Heart left ventricle (tissue), 16 donors: ENCODE measurements around the gene TMEM198. TPM values are rescaled to one million over a fixed set of nuclear protein-coding genes. Genes with fewer than 3 reads are reported as not detected.

ENCODE experiments used
- ATAC-seq, 4 donors: fragments of 200-7000 bp; cut with Tn5 transposase; one replicate each; pipeline ENCODE4 v1.9.1; 2020 to 2022; ENCODE audit warnings: moderate library complexity in 4 of 4, mild to moderate bottlenecking in 3 of 4, moderate number of reproducible peaks in 1 of 4
- DNase-seq, 5 donors: peaks; one replicate each; pipeline ENCODE4 v3.0.0-alpha.2; 2020
- H3K27ac ChIP-seq, 12 donors: fragments of 200-600 bp; sonication (generic) in 4 of 12; one replicate each; pipeline versions ENCODE4 v1.5.0 to v1.8.0; 2016 to 2022; ENCODE audit warnings: mild to moderate bottlenecking in 2 of 12
- H3K27me3 ChIP-seq, 9 donors: fragments of 200-600 bp; sonication (generic) in 2 of 9; one replicate each; pipeline versions ENCODE4 v1.5.1 to v1.8.0; 2016 to 2022; ENCODE audit warnings: mild to moderate bottlenecking in 3 of 9
- H3K36me3 ChIP-seq, 9 donors: fragments of 200-600 bp; sonication (generic) in 2 of 9; one replicate each; pipeline versions ENCODE4 v1.5.0 to v1.8.0; 2018 to 2022; ENCODE audit warnings: mild to moderate bottlenecking in 2 of 9
- H3K4me1 ChIP-seq, 12 donors: fragments of 200-600 bp; sonication (generic) in 4 of 12; one replicate each; pipeline versions ENCODE4 v1.5.0 to v1.8.0; 2016 to 2022; ENCODE audit warnings: mild to moderate bottlenecking in 3 of 12
- H3K4me3 ChIP-seq, 12 donors: fragments of 200-600 bp; sonication (generic) in 4 of 12; one replicate each; pipeline versions ENCODE4 v1.5.0 to v1.8.0; 2017 to 2022; ENCODE audit warnings: mild to moderate bottlenecking in 9 of 12, moderate library complexity in 4 of 12
- H3K9me3 ChIP-seq, 12 donors: fragments of 200-600 bp; sonication (generic) in 4 of 12; one replicate each; pipeline versions ENCODE4 v1.5.0 to v1.8.0; 2016 to 2022; ENCODE audit warnings: mild to moderate bottlenecking in 1 of 12
- CTCF ChIP-seq, 12 donors: fragments of 200-600 bp; sonication (generic) in 4 of 12; IDR thresholded peaks; one replicate each; pipeline versions ENCODE4 v1.5.0 to v1.8.0; 2018 to 2022; ENCODE audit warnings: antibody characterized with exemption in 12 of 12, mild to moderate bottlenecking in 5 of 12
- POLR2A ChIP-seq, 2 donors: fragments of 450-650 bp; IDR thresholded peaks; one replicate each; pipeline ENCODE4 v1.6.1; 2017; ENCODE audit warnings: antibody characterized with exemption in 2 of 2, mild to moderate bottlenecking in 2 of 2, moderate library complexity in 2 of 2
- WGBS, 4 donors: extraction: QIAGEN DNeasy Blood & Tissue Kit in 2 of 4; methylation state at CpG; one replicate each; pipeline versions ENCODE4 v1.1.5 to v1.1.7; 2013 to 2018; 5-methylcytosine and 5-hydroxymethylcytosine counted together
- intact Hi-C, 10 donors: fragments of 100-400 bp; cut with DNase I; formaldehyde crosslinking; loops; one replicate each; pipeline versions ENCODE4 v1.11.1 to v1.14.2; 2022
- polyA plus RNA-seq, 2 donors: library from polyadenylated mRNA; stranded (reverse); fragments of 200-250 nt; gene quantifications; one replicate each; pipeline ENCODE4 v1.2.3, GENCODE V29; 2013
- total RNA-seq, 9 donors: library from RNA; depleted of rRNA in 2 of 9; stranded (reverse); fragments of >200 nt in 2 of 9; fragmentation: NEBNext Ultra II Directional in 3 of 9; extraction: Animal tissue kit (Norgen Biotek cat#: 25700) in 3 of 9; gene quantifications; one replicate each; pipeline versions ENCODE4 v1.1.0 to v1.2.4, GENCODE V29; 2016 to 2023
- donor health status: ischemic (EF 13 %, LVEDD 7.1; RV severe dilation, severe dysfunction).
- donor health status: healthy with polysubstance abuse.
- donor health status: DM: no; HTN: yes; CAD: no.
- donor health status: DM: no; HTN: no; CAD: no.
- donor health status: ischemic (EF 25% LVEDD 6.9; RV normal size, moderate dysfunction).
- donor health status: ischemic (EF 25% LVEDD 5.7; RV mildly dilated, moderate dysfunction).
- donor health status: healthy.
- donor health status: DM: yes; HTN: yes; CAD: no.
- donor health status: ischemic (EF 35%, LVEDD 5.7; RV mildly dilated, moderate dysfunction).
- donor health status: nonischemic (EF 11% LVEDD 7.7; RV severe dilation, severe dysfunction).
- donor health status: DM: yes; HTN: yes; CAD: no.
- donor health status: PGD.
- donor health status: ischemic (EF 29% LVEDD 5.4; RV normal size, mild dysfunction).
- donor health status: nonischemic (EF 23%, LVEDD 6.1; RV moderate dilation, normal function).

Gene TMEM198
- total and polyA plus RNA-seq, 11 donors, result 0.65 to 10.2 (median 2.3) TPM

DNA sequence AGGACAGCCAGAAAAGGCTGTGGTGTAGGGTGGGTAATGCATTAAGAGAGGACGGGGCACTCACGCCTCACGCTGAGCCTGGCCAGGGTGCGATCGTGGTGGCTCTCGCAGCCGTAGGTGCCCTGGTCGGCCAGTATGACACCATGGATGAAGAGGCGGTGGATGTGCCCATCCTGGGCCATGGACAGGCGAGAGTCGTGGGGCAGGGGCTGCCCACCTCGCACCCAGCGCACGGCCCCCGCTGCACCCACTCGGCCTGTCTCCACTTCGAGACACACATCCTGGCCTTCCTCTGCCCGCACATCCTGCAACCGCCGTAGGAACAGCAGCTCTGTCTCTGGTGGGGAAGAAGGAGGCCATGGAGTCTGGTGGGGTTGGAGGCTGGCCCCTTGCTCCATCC lies 12.1 kb downstream of the TMEM198 start:
- ATAC-seq, result no peak
- no peak overlapping the region for H3K4me3 ChIP-seq
- H3K27me3 ChIP-seq, result peaks cover 0 to 24% (median 3%) of the 10 kb centered on the region in 9 donors
- WGBS, 4 donors, result 87 to 94% (median 92%) methylated on average over 20 of the region's 20 CpGs
- H3K36me3 ChIP-seq, result peaks cover 0 to 41% (median 22%) of the 10 kb centered on the region in 9 donors
- no peaks in the 10 kb centered on the region for H3K9me3 ChIP-seq
- no peak for TF ChIP-seq POLR2A (IDR thresholded peaks at IDR 0.05)
- TF ChIP-seq CTCF (IDR thresholded peaks at IDR 0.05), result no peak
- intact Hi-C loops, result loop anchor here in 1 of 10 donors (10.0 kb wide), 1 partner anchor 49 kb away; no protein-coding TSS in a partner anchor
- H3K4me1 ChIP-seq, result peaks cover 0 to 32% (median 14%) of the 10 kb centered on the region in 12 donors
- H3K27ac ChIP-seq, result no peak overlapping the region
- DNase-seq, result peak in 2 of 5 donors; percentile 11 to 53

DNA sequence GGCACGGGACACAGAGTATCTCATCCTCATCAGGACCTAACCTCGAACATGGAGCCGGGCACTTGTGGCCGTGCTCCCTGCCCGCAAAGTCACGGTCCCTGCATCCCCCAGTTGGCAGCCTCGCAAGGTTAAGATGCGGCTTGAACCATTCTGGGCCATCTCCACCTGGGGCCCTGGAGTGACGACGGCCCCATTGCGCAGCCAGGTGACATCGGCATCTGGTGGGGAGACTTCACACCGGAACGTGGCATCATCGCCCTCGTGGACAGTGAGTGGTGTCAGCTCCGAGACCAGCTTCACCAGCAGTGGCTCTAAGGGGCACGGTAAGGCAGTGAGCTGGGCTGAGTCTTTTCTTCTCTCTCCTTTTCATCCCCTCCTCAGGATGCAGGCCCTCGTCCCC lies 12.6 kb downstream of the TMEM198 start:
- intact Hi-C loops, result loop anchor here in 1 of 10 donors (10.0 kb wide), 1 partner anchor 48 kb away; no protein-coding TSS in a partner anchor
- peaks cover 0 to 22% (median 3%) of the 10 kb centered on the region in 9 donors for H3K27me3 ChIP-seq
- no peak overlapping the region for H3K27ac ChIP-seq
- WGBS, 4 donors, result 91 to 93% (median 92%) methylated on average over 15 to 19 of the region's 19 CpGs
- peaks cover 0 to 41% (median 22%) of the 10 kb centered on the region in 9 donors for H3K36me3 ChIP-seq
- peak in 2 of 5 donors; percentile 13 to 16 for DNase-seq
- peaks cover 0 to 34% (median 14%) of the 10 kb centered on the region in 12 donors for H3K4me1 ChIP-seq
- H3K4me3 ChIP-seq, result no peak overlapping the region
- H3K9me3 ChIP-seq, result no peaks in the 10 kb centered on the region
- no peak for ATAC-seq
- TF ChIP-seq POLR2A (IDR thresholded peaks at IDR 0.05), result no peak
- no peak for TF ChIP-seq CTCF (IDR thresholded peaks at IDR 0.05)

DNA sequence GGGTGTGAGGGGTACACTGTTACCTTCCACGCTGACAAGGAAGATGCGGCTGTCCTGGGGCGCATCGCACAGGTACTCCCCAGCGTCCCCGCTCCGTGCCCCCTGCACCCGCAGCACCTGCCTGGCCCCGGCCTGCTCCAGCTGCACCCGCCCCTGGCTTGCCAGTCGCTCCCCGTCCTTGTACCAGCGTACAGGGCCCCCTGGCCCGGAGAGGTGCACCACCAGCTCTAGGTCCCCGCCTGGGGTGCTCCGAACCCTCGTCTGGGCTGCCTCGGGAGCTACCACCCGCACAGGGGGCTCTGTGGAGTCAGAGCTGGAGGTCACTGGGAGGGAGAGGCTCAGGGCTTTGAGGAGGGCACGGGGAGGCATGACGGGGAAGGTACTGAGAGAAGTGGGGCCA lies 13.5 kb downstream of the TMEM198 start:
- ATAC-seq, result no peak
- Histone ChIP-seq H3K9me3 (no peaks in the 10 kb centered on the region), H3K4me1 (peaks cover 0 to 33% (median 14%) of the 10 kb centered on the region in 12 donors), H3K27ac (no peak overlapping the region), H3K27me3 (peaks cover 0 to 13% (median 0%) of the 10 kb centered on the region in 9 donors), H3K36me3 (peaks cover 0 to 44% (median 29%) of the 10 kb centered on the region in 9 donors), H3K4me3 (no peak overlapping the region)
- 86 to 93% (median 93%) methylated on average over 15 to 21 of the region's 21 CpGs for WGBS, 4 donors
- no peak for TF ChIP-seq POLR2A (IDR thresholded peaks at IDR 0.05)
- TF ChIP-seq CTCF (IDR thresholded peaks at IDR 0.05), result no peak
- intact Hi-C loops, result loop anchor here in 1 of 10 donors (10.0 kb wide), 1 partner anchor 47 kb away; no protein-coding TSS in a partner anchor
- peak in 2 of 5 donors; percentile 23 to 62 for DNase-seq

- Histone ChIP-seq H3K36me3 (peaks cover 0 to 52% (median 37%) of the 10 kb centered on the region in 9 donors), H3K9me3 (no peaks in the 10 kb centered on the region), H3K27ac (no peak overlapping the region), H3K27me3 (peaks cover 0 to 8% (median 0%) of the 10 kb centered on the region in 9 donors), H3K4me3 (no peak overlapping the region), H3K4me1 (peaks cover 0 to 25% (median 8%) of the 10 kb centered on the region in 12 donors)
- intact Hi-C loops, result loop anchor here in 1 of 10 donors (10.0 kb wide), 1 partner anchor 47 kb away; no protein-coding TSS in a partner anchor
- 88 to 95% (median 93%) methylated on average over 15 to 25 of the region's 25 CpGs for WGBS, 4 donors
- TF ChIP-seq POLR2A (IDR thresholded peaks at IDR 0.05) (no peak), CTCF (IDR thresholded peaks at IDR 0.05) (no peak)
- ATAC-seq (no peak), DNase-seq (peak in 3 of 5 donors; percentile 18 to 58 (median 22))
Measured at GRCh38 chr2:219557791-219558785, 14.3 kb downstream of the TMEM198 start.
